Ovary (tissue), 9 donors: ENCODE data around the gene UGT1A7. TPM values are rescaled to one million over a fixed set of nuclear protein-coding genes. Genes with fewer than 3 reads are reported as not detected.

Experiments
- DNase-seq, 5 donors: peaks; one replicate each; pipeline ENCODE4 v3.0.0-alpha.2; 2019 to 2020
- H3K27ac ChIP-seq, 2 donors: fragments of 200-600 bp; one replicate each; pipeline versions ENCODE4 v1.5.1 to v1.8.0; 2019 to 2022
- H3K27me3 ChIP-seq: fragments of 200-600 bp; one replicate; pipeline ENCODE4 v1.8.0; 2022
- H3K36me3 ChIP-seq: fragments of 200-600 bp; sonication (generic); one replicate; pipeline ENCODE4 v1.5.1; 2019
- H3K4me1 ChIP-seq: one replicate; pipeline ENCODE4 v1.8.1; 2013; ENCODE audit warnings: mild to moderate bottlenecking, moderate library complexity; ENCODE audit not compliant: insufficient read depth
- H3K4me3 ChIP-seq: fragments of 200-600 bp; sonication (generic); one replicate; pipeline ENCODE4 v1.5.1; 2017
- H3K9me3 ChIP-seq, 2 donors: fragments of 200-600 bp in 1 of 2; sonication (generic) in 1 of 2; one replicate each; pipeline versions ENCODE4 v1.5.1 to v1.8.1; 2013 to 2019; ENCODE audit warnings: mild to moderate bottlenecking in 1 of 2, moderate library complexity in 1 of 2
- CTCF ChIP-seq, 3 donors: fragments of 450-650 bp in 2 of 3; fragments of 200-600 bp in 1 of 3; IDR thresholded peaks; one replicate each; pipeline versions ENCODE4 v1.5.1 to v1.8.0; 2016 to 2022; ENCODE audit warnings: antibody characterized with exemption in 3 of 3, mild to moderate bottlenecking in 1 of 3
- EP300 ChIP-seq: sonication (generic); formaldehyde crosslinking; IDR thresholded peaks from one replicate; pipeline ENCODE4 v1.6.1; 2017; ENCODE audit warnings: antibody characterized with exemption
- POLR2A ChIP-seq: fragments of 450-650 bp; IDR thresholded peaks from one replicate; pipeline ENCODE4 v1.6.1; 2017; ENCODE audit warnings: antibody characterized with exemption, mild to moderate bottlenecking, moderate library complexity
- WGBS, 3 donors: extraction: QIAGEN DNeasy Blood & Tissue Kit in 1 of 3; methylation state at CpG; one replicate each; pipeline versions ENCODE4 v1.1.5 to v1.1.7; 2013 to 2017; 5-methylcytosine and 5-hydroxymethylcytosine counted together
- intact Hi-C, 4 donors: fragments of 100-400 bp; cut with DNase I; formaldehyde crosslinking; loops; one replicate each; pipeline versions ENCODE4 v1.11.0 to v1.15.1; 2022 to 2023
- polyA plus RNA-seq, 2 donors: library from polyadenylated mRNA; stranded (reverse); fragments of 200-250 nt in 1 of 2; fragments of 350-450 nt in 1 of 2; fragmentation: Illumina TruSeq in 1 of 2; extraction: RNeasy Lipid Tissue Mini Kit (QIAGEN cat#74804) in 1 of 2; gene quantifications; one replicate each; pipeline ENCODE4 v1.2.3, GENCODE V29; 2013 to 2014
- total RNA-seq, 7 donors: library from RNA; depleted of rRNA in 2 of 7; stranded (reverse); fragments of >200 nt in 2 of 7; fragmentation: NEBNext Ultra II Directional in 3 of 7; extraction: Animal tissue kit (Norgen Biotek cat#: 25700) in 3 of 7; gene quantifications; one replicate each; pipeline versions ENCODE4 v1.1.0 to v1.2.4, GENCODE V29; 2016 to 2023
- donor health status: DM: no; HTN: no; CAD: no; lungs with moderate emphysema.
- donor health status: DM: no; HTN: no; CAD: no.
- donor health status: Bipolar disorder and iron deficiency.
- donor health status: DM: yes; HTN: yes; CAD: no.
- donor health status: DM: no; HTN: no; CAD: no.
- donor health status: DM: yes; HTN: yes; CAD: no.

UGT1A7 gene
- total and polyA plus RNA-seq, 9 donors: not detected

- TF ChIP-seq CTCF (IDR thresholded peaks at IDR 0.05) (no peak), POLR2A (no peak), EP300 (no peak)
- no peak for DNase-seq
- WGBS, 3 donors: 59 to 65% (median 62%) methylated on average over 4 of the region's 4 CpGs
- Histone ChIP-seq H3K36me3 (no peaks in the 10 kb centered on the region), H3K27ac (no peak overlapping the region), H3K9me3 (no peaks in the 10 kb centered on the region), H3K27me3 (no peaks in the 10 kb centered on the region), H3K4me3 (no peak overlapping the region), H3K4me1 (no peaks in the 10 kb centered on the region)
- intact Hi-C loops: no loop called here
Observed at GRCh38 chr2:233705911-233706506, 24.3 kb downstream of the UGT1A7 start.

GRCh38 chr2:233706720-233707119 is 25.0 kb downstream of the UGT1A7 start:
- TF ChIP-seq EP300 (no peak), POLR2A (no peak), CTCF (IDR thresholded peaks at IDR 0.05) (no peak)
- intact Hi-C loops: no loop called here

GRCh38 chr2:233707940-233708644 is 26.4 kb downstream of the UGT1A7 start:
- Histone ChIP-seq H3K4me3 (no peak overlapping the region), H3K4me1 (no peaks in the 10 kb centered on the region), H3K27me3 (no peaks in the 10 kb centered on the region), H3K27ac (no peak overlapping the region), H3K36me3 (no peaks in the 10 kb centered on the region), H3K9me3 (no peaks in the 10 kb centered on the region)
- WGBS, 3 donors: 40 to 50% (median 48%) methylated on average over 10 of the region's 10 CpGs
- TF ChIP-seq POLR2A (no peak), EP300 (no peak), CTCF (IDR thresholded peaks at IDR 0.05) (no peak)
- intact Hi-C loops: no loop called here
- DNase-seq: no peak

More at GRCh38 chr2:233706720-233707119, 25.0 kb downstream of the UGT1A7 start:
- no peak for DNase-seq
- no peaks in the 10 kb centered on the region for H3K4me1 ChIP-seq
- no peaks in the 10 kb centered on the region for H3K36me3 ChIP-seq
- H3K27ac ChIP-seq: no peak overlapping the region
- no peaks in the 10 kb centered on the region for H3K27me3 ChIP-seq
- no peaks in the 10 kb centered on the region for H3K9me3 ChIP-seq
- WGBS, 3 donors: 50 to 89% (median 83%) methylated on average over 1 of the region's 1 CpG
- H3K4me3 ChIP-seq: no peak overlapping the region

GRCh38 chr2:233708942-233709341 is 27.2 kb downstream of the UGT1A7 start:
- intact Hi-C loops: no loop called here
- H3K4me3 ChIP-seq: no peak overlapping the region
- DNase-seq: no peak
- H3K27ac ChIP-seq: no peak overlapping the region
- H3K27me3 ChIP-seq: no peaks in the 10 kb centered on the region
- H3K36me3 ChIP-seq: no peaks in the 10 kb centered on the region
- TF ChIP-seq POLR2A: no peak
- no peak for TF ChIP-seq CTCF (IDR thresholded peaks at IDR 0.05)
- 70 to 87% (median 78%) methylated on average over 5 of the region's 5 CpGs for WGBS, 3 donors
- H3K9me3 ChIP-seq: no peaks in the 10 kb centered on the region
- H3K4me1 ChIP-seq: no peaks in the 10 kb centered on the region
